WTC11 (cell line): ENCODE data around the gene PDK2. TPM values are rescaled to one million over a fixed set of nuclear protein-coding genes. Genes with fewer than 3 reads are reported as not detected.

ENCODE experiments used
- ATAC-seq: fragments of 200-7000 bp; cut with Tn5 transposase; 2 replicates; pipeline ENCODE4 v1.10.0; 2021; ENCODE audit warnings: mild to moderate bottlenecking, moderate library complexity
- CTCF ChIA-PET: fragments of 300-600 bp; sonication (Branson Sonifier 250); formaldehyde crosslinking; loops from one replicate; lab custom pipeline; 2021; ENCODE audit warnings: antibody characterized with exemption; lab: Charles Lee
- POLR2A ChIA-PET: fragments of 350-600 bp; sonication (Branson Sonifier 250); formaldehyde crosslinking; loops from one replicate; lab custom pipeline; 2021; ENCODE audit warnings: antibody characterized with exemption; lab: Charles Lee
- DNase-seq: peaks from one replicate; pipeline ENCODE4 v3.0.0; 2021; ENCODE audit warnings: low spot score
- H3K27ac Mint-ChIP-seq: 2 replicates; pipeline ENCODE4 v1.8.0; 2021; ENCODE audit warnings: mixed read lengths
- H3K27me3 Mint-ChIP-seq: 2 replicates; pipeline ENCODE4 v1.8.0; 2021; ENCODE audit warnings: low read depth, mild to moderate bottlenecking, moderate library complexity, mixed read lengths
- H3K36me3 Mint-ChIP-seq: 2 replicates; pipeline ENCODE4 v1.8.0; 2021; ENCODE audit warnings: mixed read lengths
- H3K4me1 Mint-ChIP-seq: 2 replicates; pipeline ENCODE4 v1.8.0; 2022; ENCODE audit warnings: mixed read lengths
- H3K4me3 Mint-ChIP-seq: 2 replicates; pipeline ENCODE4 v1.8.0; 2021; ENCODE audit warnings: mild to moderate bottlenecking, moderate library complexity, mixed read lengths
- H3K9me3 Mint-ChIP-seq: 2 replicates; pipeline ENCODE4 v1.8.0; 2021; ENCODE audit warnings: mixed read lengths
- E2F5 ChIP-seq: sonication (generic); formaldehyde crosslinking; IDR thresholded peaks from 2 replicates; pipeline ENCODE4 v1.8.1; 2022; ENCODE audit warnings: mild to moderate bottlenecking, moderate library complexity, missing genetic modification reagents
- EMX1 ChIP-seq: fragments of 250-450 bp; sonication (Bioruptor Pico); IDR thresholded peaks from 2 replicates; pipeline ENCODE4 v1.8.0; 2021; ENCODE audit warnings: mild to moderate bottlenecking
- FOXJ3 ChIP-seq: sonication (generic); formaldehyde crosslinking; IDR thresholded peaks from 2 replicates; pipeline ENCODE4 v1.9.0; 2021; ENCODE audit warnings: missing genetic modification reagents, mild to moderate bottlenecking, borderline replicate concordance
- JUN ChIP-seq: sonication (generic); formaldehyde crosslinking; IDR thresholded peaks from 2 replicates; pipeline ENCODE4 v1.8.0; 2023; ENCODE audit warnings: mild to moderate bottlenecking, missing genetic modification reagents
- MXD4 ChIP-seq: fragments of 250-450 bp; sonication (Bioruptor Pico); IDR thresholded peaks from 2 replicates; pipeline ENCODE4 v1.8.0; 2021; ENCODE audit warnings: mild to moderate bottlenecking, moderate library complexity, borderline replicate concordance
- MYBL2 ChIP-seq: sonication (generic); formaldehyde crosslinking; IDR thresholded peaks from 2 replicates; pipeline ENCODE4 v1.8.1; 2023; ENCODE audit warnings: mild to moderate bottlenecking, moderate library complexity, missing genetic modification reagents
- NFATC4 ChIP-seq: fragments of 250-450 bp; sonication (Bioruptor Pico); IDR thresholded peaks from 2 replicates; pipeline ENCODE4 v1.9.0; 2021; ENCODE audit warnings: mild to moderate bottlenecking
- OVOL2 ChIP-seq: fragments of 250-450 bp; sonication (Bioruptor Pico); IDR thresholded peaks from 2 replicates; pipeline ENCODE4 v1.9.0; 2021; ENCODE audit warnings: mild to moderate bottlenecking, borderline replicate concordance
- PRDM15 ChIP-seq: sonication (generic); formaldehyde crosslinking; IDR thresholded peaks from 2 replicates; pipeline ENCODE4 v1.8.0; 2022; ENCODE audit warnings: missing genetic modification reagents
- USF1 ChIP-seq: sonication (generic); formaldehyde crosslinking; IDR thresholded peaks from 2 replicates; pipeline ENCODE4 v1.8.0; 2022; ENCODE audit warnings: mild to moderate bottlenecking, missing genetic modification reagents
- ZBTB21 ChIP-seq: sonication (generic); formaldehyde crosslinking; IDR thresholded peaks from 2 replicates; pipeline ENCODE4 v1.8.1; 2023; ENCODE audit warnings: mild to moderate bottlenecking, missing genetic modification reagents, borderline replicate concordance
- ZNF263 ChIP-seq: sonication (generic); formaldehyde crosslinking; IDR thresholded peaks from 2 replicates; pipeline ENCODE4 v1.8.1; 2022; ENCODE audit warnings: low read depth, mild to moderate bottlenecking, moderate library complexity, missing genetic modification reagents
- ZNF416 ChIP-seq: fragments of 250-450 bp; sonication (Bioruptor Pico); IDR thresholded peaks from 2 replicates; pipeline ENCODE4 v1.9.0; 2021; ENCODE audit warnings: mild to moderate bottlenecking, inconsistent platforms
- total RNA-seq: library from RNA; stranded (reverse); gene quantifications from 3 replicates; pipeline ENCODE4 v1.2.3, GENCODE V29; 2021
- TF ChIP-seq, protein P1 (sequence below): sonication (generic); formaldehyde crosslinking; IDR thresholded peaks from 2 replicates; pipeline ENCODE4 v1.8.0; 2023; ENCODE audit warnings: mild to moderate bottlenecking, missing genetic modification reagents
- TF ChIP-seq, protein P2 (sequence below): sonication (generic); formaldehyde crosslinking; IDR thresholded peaks from 2 replicates; pipeline ENCODE4 v1.8.1; 2022; ENCODE audit warnings: low read depth, missing genetic modification reagents, borderline replicate concordance
- TF ChIP-seq, protein P3 (sequence below): sonication (generic); formaldehyde crosslinking; IDR thresholded peaks from 2 replicates; pipeline ENCODE4 v1.8.1; 2022; ENCODE audit warnings: missing genetic modification reagents, borderline replicate concordance
- TF ChIP-seq, protein P4 (sequence below): fragments of 250-450 bp; sonication (Bioruptor Pico); IDR thresholded peaks from 2 replicates; pipeline ENCODE4 v1.8.0; 2021; ENCODE audit warnings: mild to moderate bottlenecking
- TF ChIP-seq, protein P5 (sequence below): fragments of 200-600 bp; IDR thresholded peaks from 2 replicates; pipeline ENCODE4 v1.8.0; 2022; ENCODE audit warnings: antibody characterized with exemption

The PDK2 gene
- total RNA-seq, 1 experiment from 2014 or later = 16.6 TPM

GRCh38 chr17:50072130-50072529, 23.0 kb upstream of the PDK2 start:
- no peaks in the 10 kb centered on the region for H3K27me3 Mint-ChIP-seq
- TF ChIP-seq MYBL2 (CRISPR knock-in tag) = no peak
- no peak for TF ChIP-seq OVOL2 (CRISPR knock-in tag)
- TF ChIP-seq, protein P1, sequence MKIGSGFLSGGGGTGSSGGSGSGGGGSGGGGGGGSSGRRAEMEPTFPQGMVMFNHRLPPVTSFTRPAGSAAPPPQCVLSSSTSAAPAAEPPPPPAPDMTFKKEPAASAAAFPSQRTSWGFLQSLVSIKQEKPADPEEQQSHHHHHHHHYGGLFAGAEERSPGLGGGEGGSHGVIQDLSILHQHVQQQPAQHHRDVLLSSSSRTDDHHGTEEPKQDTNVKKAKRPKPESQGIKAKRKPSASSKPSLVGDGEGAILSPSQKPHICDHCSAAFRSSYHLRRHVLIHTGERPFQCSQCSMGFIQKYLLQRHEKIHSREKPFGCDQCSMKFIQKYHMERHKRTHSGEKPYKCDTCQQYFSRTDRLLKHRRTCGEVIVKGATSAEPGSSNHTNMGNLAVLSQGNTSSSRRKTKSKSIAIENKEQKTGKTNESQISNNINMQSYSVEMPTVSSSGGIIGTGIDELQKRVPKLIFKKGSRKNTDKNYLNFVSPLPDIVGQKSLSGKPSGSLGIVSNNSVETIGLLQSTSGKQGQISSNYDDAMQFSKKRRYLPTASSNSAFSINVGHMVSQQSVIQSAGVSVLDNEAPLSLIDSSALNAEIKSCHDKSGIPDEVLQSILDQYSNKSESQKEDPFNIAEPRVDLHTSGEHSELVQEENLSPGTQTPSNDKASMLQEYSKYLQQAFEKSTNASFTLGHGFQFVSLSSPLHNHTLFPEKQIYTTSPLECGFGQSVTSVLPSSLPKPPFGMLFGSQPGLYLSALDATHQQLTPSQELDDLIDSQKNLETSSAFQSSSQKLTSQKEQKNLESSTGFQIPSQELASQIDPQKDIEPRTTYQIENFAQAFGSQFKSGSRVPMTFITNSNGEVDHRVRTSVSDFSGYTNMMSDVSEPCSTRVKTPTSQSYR (CRISPR knock-in tag) = no peak
- no peak for TF ChIP-seq JUN (CRISPR knock-in tag)
- TF ChIP-seq, protein P2, sequence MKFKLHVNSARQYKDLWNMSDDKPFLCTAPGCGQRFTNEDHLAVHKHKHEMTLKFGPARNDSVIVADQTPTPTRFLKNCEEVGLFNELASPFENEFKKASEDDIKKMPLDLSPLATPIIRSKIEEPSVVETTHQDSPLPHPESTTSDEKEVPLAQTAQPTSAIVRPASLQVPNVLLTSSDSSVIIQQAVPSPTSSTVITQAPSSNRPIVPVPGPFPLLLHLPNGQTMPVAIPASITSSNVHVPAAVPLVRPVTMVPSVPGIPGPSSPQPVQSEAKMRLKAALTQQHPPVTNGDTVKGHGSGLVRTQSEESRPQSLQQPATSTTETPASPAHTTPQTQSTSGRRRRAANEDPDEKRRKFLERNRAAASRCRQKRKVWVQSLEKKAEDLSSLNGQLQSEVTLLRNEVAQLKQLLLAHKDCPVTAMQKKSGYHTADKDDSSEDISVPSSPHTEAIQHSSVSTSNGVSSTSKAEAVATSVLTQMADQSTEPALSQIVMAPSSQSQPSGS (CRISPR knock-in tag) = no peak
- TF ChIP-seq E2F5 = no peak
- TF ChIP-seq, protein P3, sequence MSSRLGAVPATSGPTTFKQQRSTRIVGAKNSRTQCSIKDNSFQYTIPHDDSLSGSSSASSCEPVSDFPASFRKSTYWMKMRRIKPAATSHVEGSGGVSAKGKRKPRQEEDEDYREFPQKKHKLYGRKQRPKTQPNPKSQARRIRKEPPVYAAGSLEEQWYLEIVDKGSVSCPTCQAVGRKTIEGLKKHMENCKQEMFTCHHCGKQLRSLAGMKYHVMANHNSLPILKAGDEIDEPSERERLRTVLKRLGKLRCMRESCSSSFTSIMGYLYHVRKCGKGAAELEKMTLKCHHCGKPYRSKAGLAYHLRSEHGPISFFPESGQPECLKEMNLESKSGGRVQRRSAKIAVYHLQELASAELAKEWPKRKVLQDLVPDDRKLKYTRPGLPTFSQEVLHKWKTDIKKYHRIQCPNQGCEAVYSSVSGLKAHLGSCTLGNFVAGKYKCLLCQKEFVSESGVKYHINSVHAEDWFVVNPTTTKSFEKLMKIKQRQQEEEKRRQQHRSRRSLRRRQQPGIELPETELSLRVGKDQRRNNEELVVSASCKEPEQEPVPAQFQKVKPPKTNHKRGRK (CRISPR knock-in tag) = no peak
- TF ChIP-seq NFATC4 (CRISPR knock-in tag) = no peak
- TF ChIP-seq, protein P4, sequence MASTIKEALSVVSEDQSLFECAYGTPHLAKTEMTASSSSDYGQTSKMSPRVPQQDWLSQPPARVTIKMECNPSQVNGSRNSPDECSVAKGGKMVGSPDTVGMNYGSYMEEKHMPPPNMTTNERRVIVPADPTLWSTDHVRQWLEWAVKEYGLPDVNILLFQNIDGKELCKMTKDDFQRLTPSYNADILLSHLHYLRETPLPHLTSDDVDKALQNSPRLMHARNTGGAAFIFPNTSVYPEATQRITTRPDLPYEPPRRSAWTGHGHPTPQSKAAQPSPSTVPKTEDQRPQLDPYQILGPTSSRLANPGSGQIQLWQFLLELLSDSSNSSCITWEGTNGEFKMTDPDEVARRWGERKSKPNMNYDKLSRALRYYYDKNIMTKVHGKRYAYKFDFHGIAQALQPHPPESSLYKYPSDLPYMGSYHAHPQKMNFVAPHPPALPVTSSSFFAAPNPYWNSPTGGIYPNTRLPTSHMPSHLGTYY (CRISPR knock-in tag) = no peak
- no peak for TF ChIP-seq ZBTB21
- no peak for TF ChIP-seq EMX1 (CRISPR knock-in tag)
- TF ChIP-seq MXD4 (CRISPR knock-in tag) = no peak
- TF ChIP-seq ZNF416 (CRISPR knock-in tag) = no peak
- TF ChIP-seq USF1 (CRISPR knock-in tag) = no peak
- TF ChIP-seq, protein P5, sequence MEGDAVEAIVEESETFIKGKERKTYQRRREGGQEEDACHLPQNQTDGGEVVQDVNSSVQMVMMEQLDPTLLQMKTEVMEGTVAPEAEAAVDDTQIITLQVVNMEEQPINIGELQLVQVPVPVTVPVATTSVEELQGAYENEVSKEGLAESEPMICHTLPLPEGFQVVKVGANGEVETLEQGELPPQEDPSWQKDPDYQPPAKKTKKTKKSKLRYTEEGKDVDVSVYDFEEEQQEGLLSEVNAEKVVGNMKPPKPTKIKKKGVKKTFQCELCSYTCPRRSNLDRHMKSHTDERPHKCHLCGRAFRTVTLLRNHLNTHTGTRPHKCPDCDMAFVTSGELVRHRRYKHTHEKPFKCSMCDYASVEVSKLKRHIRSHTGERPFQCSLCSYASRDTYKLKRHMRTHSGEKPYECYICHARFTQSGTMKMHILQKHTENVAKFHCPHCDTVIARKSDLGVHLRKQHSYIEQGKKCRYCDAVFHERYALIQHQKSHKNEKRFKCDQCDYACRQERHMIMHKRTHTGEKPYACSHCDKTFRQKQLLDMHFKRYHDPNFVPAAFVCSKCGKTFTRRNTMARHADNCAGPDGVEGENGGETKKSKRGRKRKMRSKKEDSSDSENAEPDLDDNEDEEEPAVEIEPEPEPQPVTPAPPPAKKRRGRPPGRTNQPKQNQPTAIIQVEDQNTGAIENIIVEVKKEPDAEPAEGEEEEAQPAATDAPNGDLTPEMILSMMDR = no peak
- TF ChIP-seq FOXJ3 (CRISPR knock-in tag) = no peak
- no peak for TF ChIP-seq PRDM15 (CRISPR knock-in tag)
- TF ChIP-seq ZNF263 (CRISPR knock-in tag) = no peak
- CTCF ChIA-PET = no interaction called here

More at GRCh38 chr17:50072130-50072529, 23.0 kb upstream of the PDK2 start:
- POLR2A ChIA-PET = no interaction called here
- Mint-ChIP-seq H3K9me3 (peaks cover 5% of the 10 kb centered on the region), H3K27ac (no peak overlapping the region), H3K4me1 (peaks cover 9% of the 10 kb centered on the region), H3K4me3 (no peak overlapping the region), H3K36me3 (peaks cover 20% of the 10 kb centered on the region)
- DNase-seq (no peak), ATAC-seq (no peak)
